Measurements from ENCODE around the gene SHB.

Gene SHB

GRCh38 chr9:38110476-38110875 is 41.4 kb upstream of the SHB start:
- Histone ChIP-seq H3K27ac (ENCODE audit: extremely low read depth, low read depth, low read length) (no peak overlapping the region), H3K36me3 (ENCODE audit: control insufficient read depth in 2 of 2, insufficient read depth in 1 of 2, low read length in 2 of 2) (no peaks in the 10 kb centered on the region), H3K4me1 (ENCODE audit: control insufficient read depth, insufficient read depth, low read length) (no peaks in the 10 kb centered on the region), H3K4me3 (ENCODE audit: low read depth, low read length) (no peak overlapping the region), H3K9me3 (ENCODE audit: control insufficient read depth, insufficient read depth, low read depth, low read length) (no peaks in the 10 kb centered on the region)
- TF ChIP-seq MEIS1 (CRISPR knock-in tag; IDR thresholded peaks at IDR 0.05; ENCODE audit: borderline replicate concordance), result no peak
- no peak for TF ChIP-seq ZNF624 (tag by site-specific recombination; IDR thresholded peaks at IDR 0.05)
- no peak for TF ChIP-seq ZNF654 (tag by site-specific recombination; IDR thresholded peaks at IDR 0.05; ENCODE audit: low read depth)
- POLR2A ChIA-PET, result no interaction called here
- CTCF ChIA-PET, result no interaction called here

- TF ChIP-seq, protein P1, sequence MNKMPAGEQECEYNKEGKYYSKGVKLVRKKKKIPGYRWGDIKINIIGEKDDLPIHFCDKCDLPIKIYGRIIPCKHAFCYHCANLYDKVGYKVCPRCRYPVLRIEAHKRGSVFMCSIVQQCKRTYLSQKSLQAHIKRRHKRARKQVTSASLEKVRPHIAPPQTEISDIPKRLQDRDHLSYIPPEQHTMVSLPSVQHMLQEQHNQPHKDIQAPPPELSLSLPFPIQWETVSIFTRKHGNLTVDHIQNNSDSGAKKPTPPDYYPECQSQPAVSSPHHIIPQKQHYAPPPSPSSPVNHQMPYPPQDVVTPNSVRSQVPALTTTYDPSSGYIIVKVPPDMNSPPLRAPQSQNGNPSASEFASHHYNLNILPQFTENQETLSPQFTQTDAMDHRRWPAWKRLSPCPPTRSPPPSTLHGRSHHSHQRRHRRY (tag by site-specific recombination; IDR thresholded peaks at IDR 0.05), result no peak
- TF ChIP-seq ZNF433 (tag by site-specific recombination; IDR thresholded peaks at IDR 0.05; ENCODE audit: low read depth) (no peak), PRDM1 (tag by site-specific recombination; IDR thresholded peaks at IDR 0.05) (no peak), ZNF621 (tag by site-specific recombination; IDR thresholded peaks at IDR 0.05) (no peak), ZSCAN23 (tag by site-specific recombination; IDR thresholded peaks at IDR 0.05) (no peak), ZNF132 (tag by site-specific recombination; IDR thresholded peaks at IDR 0.05; ENCODE audit: borderline replicate concordance) (no peak), ZNF202 (tag by site-specific recombination; IDR thresholded peaks at IDR 0.05; ENCODE audit: borderline replicate concordance) (no peak), ZNF473 (tag by site-specific recombination; IDR thresholded peaks at IDR 0.05) (no peak), ZNF157 (tag by site-specific recombination; IDR thresholded peaks at IDR 0.05) (no peak), ZNF416 (tag by site-specific recombination; IDR thresholded peaks at IDR 0.05) (no peak), ZNF37A (tag by site-specific recombination; IDR thresholded peaks at IDR 0.05) (no peak), ZNF561 (tag by site-specific recombination; IDR thresholded peaks at IDR 0.05; ENCODE audit: borderline replicate concordance) (no peak)
- H3K36me3 ChIP-seq (ENCODE audit: control insufficient read depth in 2 of 2, insufficient read depth in 1 of 2, low read length in 2 of 2), result no peaks in the 10 kb centered on the region
- no peaks in the 10 kb centered on the region for H3K4me1 ChIP-seq (ENCODE audit: control insufficient read depth, insufficient read depth, low read length)
- H3K9me3 ChIP-seq (ENCODE audit: control insufficient read depth, insufficient read depth, low read depth, low read length), result no peaks in the 10 kb centered on the region
- H3K4me3 ChIP-seq (ENCODE audit: low read depth, low read length), result no peak overlapping the region
- ChIA-PET CTCF (interaction anchor here (0.5 to 1.6 kb wide), 4 partner anchors 16 to 194 kb away, joined by 3 to 7 read pairs (median 4); no protein-coding TSS in a partner anchor), POLR2A (interaction anchor here (1.6 kb wide), 1 partner anchor 33 kb away, joined by 3 read pairs; no protein-coding TSS in a partner anchor)
- no peak overlapping the region for H3K27ac ChIP-seq (ENCODE audit: extremely low read depth, low read depth, low read length)
Observed at GRCh38 chr9:38109601-38110000, 40.6 kb upstream of the SHB start.

- POLR2A ChIA-PET, result interaction anchor here (1.6 kb wide), 1 partner anchor 34 kb away, joined by 3 read pairs; no protein-coding TSS in a partner anchor
- H3K9me3 ChIP-seq (ENCODE audit: control insufficient read depth, insufficient read depth, low read depth, low read length), result no peaks in the 10 kb centered on the region
- CTCF ChIA-PET, result interaction anchor here (1.3 to 1.6 kb wide), 3 partner anchors 10 to 20 kb away, joined by 3 to 7 read pairs (median 3); no protein-coding TSS in a partner anchor
- TF ChIP-seq ZNF600 (tag by site-specific recombination; IDR thresholded peaks at IDR 0.05), result no peak
- TF ChIP-seq GFI1B (tag by site-specific recombination; IDR thresholded peaks at IDR 0.05), result no peak
- TF ChIP-seq ZNF266 (tag by site-specific recombination; IDR thresholded peaks at IDR 0.05; ENCODE audit: low read depth), result no peak
- no peak for TF ChIP-seq ZNF354C (tag by site-specific recombination; IDR thresholded peaks at IDR 0.05; ENCODE audit: borderline replicate concordance, low read depth)
- TF ChIP-seq, protein P2, sequence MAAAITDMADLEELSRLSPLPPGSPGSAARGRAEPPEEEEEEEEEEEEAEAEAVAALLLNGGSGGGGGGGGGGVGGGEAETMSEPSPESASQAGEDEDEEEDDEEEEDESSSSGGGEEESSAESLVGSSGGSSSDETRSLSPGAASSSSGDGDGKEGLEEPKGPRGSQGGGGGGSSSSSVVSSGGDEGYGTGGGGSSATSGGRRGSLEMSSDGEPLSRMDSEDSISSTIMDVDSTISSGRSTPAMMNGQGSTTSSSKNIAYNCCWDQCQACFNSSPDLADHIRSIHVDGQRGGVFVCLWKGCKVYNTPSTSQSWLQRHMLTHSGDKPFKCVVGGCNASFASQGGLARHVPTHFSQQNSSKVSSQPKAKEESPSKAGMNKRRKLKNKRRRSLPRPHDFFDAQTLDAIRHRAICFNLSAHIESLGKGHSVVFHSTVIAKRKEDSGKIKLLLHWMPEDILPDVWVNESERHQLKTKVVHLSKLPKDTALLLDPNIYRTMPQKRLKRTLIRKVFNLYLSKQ (tag by site-specific recombination; IDR thresholded peaks at IDR 0.05; ENCODE audit: borderline replicate concordance), result no peak
- TF ChIP-seq ZNF2 (tag by site-specific recombination; IDR thresholded peaks at IDR 0.05), result no peak
- TF ChIP-seq ZNF416 (tag by site-specific recombination; IDR thresholded peaks at IDR 0.05), result no peak
- TF ChIP-seq HOXA7 (CRISPR knock-in tag; IDR thresholded peaks at IDR 0.05; ENCODE audit: borderline replicate concordance), result no peak
- no peak for TF ChIP-seq ZBTB8A (tag by site-specific recombination; IDR thresholded peaks at IDR 0.05)
- no peak for TF ChIP-seq KLF16 (tag by site-specific recombination; IDR thresholded peaks at IDR 0.05)
- TF ChIP-seq ZBTB1 (tag by site-specific recombination; IDR thresholded peaks at IDR 0.05), result no peak
- TF ChIP-seq EGR2 (tag by site-specific recombination; IDR thresholded peaks at IDR 0.05; ENCODE audit: low read depth), result no peak
- no peak for TF ChIP-seq YY1 (tag by site-specific recombination; IDR thresholded peaks at IDR 0.05)
- TF ChIP-seq, protein P3, sequence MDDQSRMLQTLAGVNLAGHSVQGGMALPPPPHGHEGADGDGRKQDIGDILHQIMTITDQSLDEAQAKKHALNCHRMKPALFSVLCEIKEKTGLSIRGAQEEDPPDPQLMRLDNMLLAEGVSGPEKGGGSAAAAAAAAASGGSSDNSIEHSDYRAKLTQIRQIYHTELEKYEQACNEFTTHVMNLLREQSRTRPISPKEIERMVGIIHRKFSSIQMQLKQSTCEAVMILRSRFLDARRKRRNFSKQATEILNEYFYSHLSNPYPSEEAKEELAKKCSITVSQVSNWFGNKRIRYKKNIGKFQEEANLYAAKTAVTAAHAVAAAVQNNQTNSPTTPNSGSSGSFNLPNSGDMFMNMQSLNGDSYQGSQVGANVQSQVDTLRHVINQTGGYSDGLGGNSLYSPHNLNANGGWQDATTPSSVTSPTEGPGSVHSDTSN (CRISPR knock-in tag; IDR thresholded peaks at IDR 0.05), result no peak
- TF ChIP-seq ZNF830 (tag by site-specific recombination; IDR thresholded peaks at IDR 0.05; ENCODE audit: low read depth), result no peak
- no peak for TF ChIP-seq ZNF362 (tag by site-specific recombination; IDR thresholded peaks at IDR 0.05)
Observed at GRCh38 chr9:38108326-38108725, 39.3 kb upstream of the SHB start.

More at GRCh38 chr9:38108326-38108725, 39.3 kb upstream of the SHB start:
- Histone ChIP-seq H3K36me3 (ENCODE audit: control insufficient read depth in 2 of 2, insufficient read depth in 1 of 2, low read length in 2 of 2) (no peaks in the 10 kb centered on the region), H3K27ac (ENCODE audit: extremely low read depth, low read depth, low read length) (no peak overlapping the region), H3K4me3 (ENCODE audit: low read depth, low read length) (no peak overlapping the region), H3K4me1 (ENCODE audit: control insufficient read depth, insufficient read depth, low read length) (no peaks in the 10 kb centered on the region)
